GM12874 (cell line): ENCODE data around the gene SDR42E2.

Source experiments
- CTCF ChIP-seq: IDR thresholded peaks from 2 replicates; pipeline ENCODE4 v1.5.1; 2011; ENCODE audit warnings: low read depth, mild to moderate bottlenecking, control low read depth, low read length, moderate library complexity; ENCODE audit not compliant: insufficient read depth

The SDR42E2 gene

GRCh38 chr16:22165508-22166285, 3.4 kb downstream of the SDR42E2 start:
- no peak for TF ChIP-seq CTCF

- no peak for TF ChIP-seq CTCF
Observed at GRCh38 chr16:22171953-22172352, 9.6 kb downstream of the SDR42E2 start.

- no peak for TF ChIP-seq CTCF
Observed at GRCh38 chr16:22174642-22175041, 12.3 kb downstream of the SDR42E2 start.

GRCh38 chr16:22177968-22178930, 15.9 kb downstream of the SDR42E2 start:
- TF ChIP-seq CTCF, result no peak

- TF ChIP-seq CTCF, result no peak
Observed at GRCh38 chr16:22181426-22181825, 19.1 kb downstream of the SDR42E2 start.

- no peak for TF ChIP-seq CTCF
Observed at GRCh38 chr16:22181843-22182242, 19.5 kb downstream of the SDR42E2 start.

GRCh38 chr16:22183335-22183734, 21.0 kb downstream of the SDR42E2 start:
- no peak for TF ChIP-seq CTCF
